ENCODE results near the gene RHBG. TPM values are rescaled to one million over a fixed set of nuclear protein-coding genes. Genes with fewer than 3 reads are reported as not detected.

Gene RHBG
- total and polyA plus RNA-seq, 10 donors, result 0.05 to 1.4 (median 0.38) TPM; not detected in 5

GRCh38 chr1:156359973-156360372, 9.0 kb upstream of the RHBG start:
- peak; percentile 36 for DNase-seq
- intact Hi-C loops (cut with DNase I; ENCODE audit: low total_unique reads), result no loop called here
- TF ChIP-seq POLR2A (IDR thresholded peaks at IDR 0.05) (no peak), POLR2AphosphoS5 (IDR thresholded peaks at IDR 0.05) (no peak), CTCF (IDR thresholded peaks at IDR 0.05 in 8 of 11, conservative IDR thresholded peaks at IDR 0.05 in 3 of 11) (no peak)
- WGBS, 5 donors, result 36 to 45% (median 41%) methylated on average over 6 of the region's 6 CpGs
- H3K4me1 ChIP-seq, result peaks cover 0 to 9% (median 5%) of the 10 kb centered on the region in 6 donors
- no peak overlapping the region for H3K27ac ChIP-seq
- no peaks in the 10 kb centered on the region for H3K9me3 ChIP-seq
- no peak overlapping the region for H3K4me3 ChIP-seq
- peaks cover 0 to 55% (median 16%) of the 10 kb centered on the region in 7 donors for H3K27me3 ChIP-seq (replicated peaks in 1 of 7)
- H3K36me3 ChIP-seq, result no peaks in the 10 kb centered on the region

- H3K9me3 ChIP-seq, result no peaks in the 10 kb centered on the region
- intact Hi-C loops (cut with DNase I; ENCODE audit: low total_unique reads), result no loop called here
- TF ChIP-seq POLR2AphosphoS5 (IDR thresholded peaks at IDR 0.05) (no peak), CTCF (IDR thresholded peaks at IDR 0.05 in 8 of 11, conservative IDR thresholded peaks at IDR 0.05 in 3 of 11) (no peak), POLR2A (IDR thresholded peaks at IDR 0.05) (no peak)
- H3K27ac ChIP-seq, result no peak overlapping the region
- DNase-seq, result peak; percentile 39
- H3K27me3 ChIP-seq (replicated peaks in 1 of 7), result peaks cover 0 to 49% (median 16%) of the 10 kb centered on the region in 7 donors
- no peaks in the 10 kb centered on the region for H3K36me3 ChIP-seq
- WGBS, 5 donors, result 91 to 99% (median 93%) methylated on average over 11 of the region's 11 CpGs
- peaks cover 0 to 9% (median 5%) of the 10 kb centered on the region in 6 donors for H3K4me1 ChIP-seq
- no peak overlapping the region for H3K4me3 ChIP-seq
Measured at GRCh38 chr1:156360534-156360933, 8.5 kb upstream of the RHBG start.

GRCh38 chr1:156365754-156366153, 3.3 kb upstream of the RHBG start:
- no peaks in the 10 kb centered on the region for H3K36me3 ChIP-seq
- no peaks in the 10 kb centered on the region for H3K9me3 ChIP-seq
- peak; percentile 13 for DNase-seq
- peaks cover 0 to 45% (median 11%) of the 10 kb centered on the region in 7 donors for H3K27me3 ChIP-seq (replicated peaks in 1 of 7)
- no peak overlapping the region for H3K27ac ChIP-seq
- no peak overlapping the region for H3K4me3 ChIP-seq
- TF ChIP-seq POLR2A (IDR thresholded peaks at IDR 0.05) (no peak), POLR2AphosphoS5 (IDR thresholded peaks at IDR 0.05) (no peak), CTCF (IDR thresholded peaks at IDR 0.05 in 8 of 11, conservative IDR thresholded peaks at IDR 0.05 in 3 of 11) (no peak)
- intact Hi-C loops (cut with DNase I; ENCODE audit: low total_unique reads), result no loop called here
- H3K4me1 ChIP-seq, result peaks cover 3 to 16% (median 9%) of the 10 kb centered on the region in 6 donors

DNA sequence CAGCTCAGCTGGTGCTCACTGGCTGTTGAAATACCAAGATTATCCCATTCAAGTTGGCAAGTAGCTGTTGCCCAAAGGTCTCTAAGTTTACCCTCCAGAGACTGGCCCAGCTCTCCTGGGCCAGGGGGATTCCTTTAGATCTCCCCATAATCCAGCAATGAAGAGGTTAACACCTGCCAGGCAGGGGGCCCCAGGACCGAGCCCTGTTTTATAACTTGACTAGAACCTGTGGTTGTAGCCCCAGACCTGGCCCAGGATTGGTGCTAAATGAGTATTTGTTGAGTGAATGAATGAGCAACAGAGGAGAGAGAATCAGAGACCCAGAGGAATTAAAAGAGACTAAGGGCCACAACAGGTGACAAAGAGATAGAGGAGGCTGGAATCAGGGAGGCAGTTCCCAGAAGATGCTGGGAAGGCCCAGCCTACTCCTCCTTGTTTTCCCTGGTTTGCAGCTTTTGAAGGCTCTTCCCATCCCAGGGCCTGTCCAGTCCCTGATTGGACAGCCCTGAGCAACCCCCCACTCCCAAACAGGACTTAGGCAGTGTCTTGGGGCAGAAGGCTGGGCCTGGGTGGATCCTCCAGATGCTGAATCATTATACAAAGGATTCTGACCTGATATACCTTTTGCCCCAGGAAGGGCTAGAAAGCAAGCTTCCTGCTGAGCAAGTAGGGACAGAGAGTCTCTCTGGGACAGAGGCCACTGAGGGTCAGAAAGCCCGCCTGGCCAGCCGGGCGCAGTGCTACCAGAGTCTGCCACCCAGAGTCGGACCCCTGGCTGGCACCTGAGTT, 2.4 kb upstream of the RHBG start:
- intact Hi-C loops (cut with DNase I; ENCODE audit: low total_unique reads), result no loop called here
- H3K4me1 ChIP-seq, result peaks cover 3 to 17% (median 9%) of the 10 kb centered on the region in 6 donors
- peak; percentile 23 for DNase-seq
- H3K27ac ChIP-seq, result no peak overlapping the region
- H3K9me3 ChIP-seq, result no peaks in the 10 kb centered on the region
- no peak overlapping the region for H3K4me3 ChIP-seq
- WGBS, 5 donors, result 79 to 92% (median 88%) methylated on average over 5 of the region's 5 CpGs
- no peaks in the 10 kb centered on the region for H3K36me3 ChIP-seq
- H3K27me3 ChIP-seq (replicated peaks in 1 of 7), result peaks cover 0 to 45% (median 11%) of the 10 kb centered on the region in 7 donors
- TF ChIP-seq CTCF (IDR thresholded peaks at IDR 0.05 in 8 of 11, conservative IDR thresholded peaks at IDR 0.05 in 3 of 11), result no peak
- no peak for TF ChIP-seq POLR2AphosphoS5 (IDR thresholded peaks at IDR 0.05)
- TF ChIP-seq POLR2A (IDR thresholded peaks at IDR 0.05), result no peak
